Raji (cell line): ENCODE measurements around the gene AFMID.

ENCODE experiments used
- POLR2A ChIP-seq: IDR thresholded peaks from 2 replicates; pipeline ENCODE4 v1.6.1; 2011; ENCODE audit warnings: low read depth, low read length, control low read depth; ENCODE audit not compliant: insufficient read depth

The AFMID gene

DNA sequence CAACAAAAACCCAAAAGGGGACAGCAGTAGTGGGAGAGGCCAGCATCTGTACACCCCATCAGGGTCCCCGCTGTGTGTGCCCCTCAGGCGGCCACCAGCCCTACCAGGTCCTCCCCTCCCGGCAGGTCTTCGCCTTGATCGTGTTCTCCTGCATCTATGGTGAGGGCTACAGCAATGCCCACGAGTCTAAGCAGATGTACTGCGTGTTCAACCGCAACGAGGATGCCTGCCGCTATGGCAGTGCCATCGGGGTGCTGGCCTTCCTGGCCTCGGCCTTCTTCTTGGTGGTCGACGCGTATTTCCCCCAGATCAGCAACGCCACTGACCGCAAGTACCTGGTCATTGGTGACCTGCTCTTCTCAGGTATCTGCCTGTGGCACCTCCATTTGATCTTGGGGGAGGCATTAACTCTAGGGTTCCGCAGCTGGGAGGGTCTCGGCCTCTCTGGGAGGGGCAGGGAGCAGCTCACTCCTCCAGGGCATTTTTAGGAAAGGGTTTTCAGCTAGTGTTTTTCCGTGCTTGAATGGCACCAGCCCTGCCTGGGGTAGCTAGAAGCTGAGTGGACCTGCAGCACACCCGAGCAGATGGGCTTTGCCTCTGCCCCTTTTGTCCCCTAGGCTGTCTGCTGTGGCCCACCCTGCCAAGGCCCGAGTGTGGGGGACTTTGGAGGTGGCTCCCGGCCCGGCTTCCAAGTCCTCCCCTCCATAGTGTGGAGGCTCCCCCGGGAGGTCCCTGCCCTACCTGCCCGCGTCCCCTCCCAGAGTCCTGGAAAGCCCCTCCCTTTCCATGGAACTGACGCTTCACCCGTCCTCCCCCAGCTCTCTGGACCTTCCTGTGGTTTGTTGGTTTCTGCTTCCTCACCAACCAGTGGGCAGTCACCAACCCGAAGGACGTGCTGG is 16.2 kb upstream of the AFMID start:
- no peak for TF ChIP-seq POLR2A

DNA sequence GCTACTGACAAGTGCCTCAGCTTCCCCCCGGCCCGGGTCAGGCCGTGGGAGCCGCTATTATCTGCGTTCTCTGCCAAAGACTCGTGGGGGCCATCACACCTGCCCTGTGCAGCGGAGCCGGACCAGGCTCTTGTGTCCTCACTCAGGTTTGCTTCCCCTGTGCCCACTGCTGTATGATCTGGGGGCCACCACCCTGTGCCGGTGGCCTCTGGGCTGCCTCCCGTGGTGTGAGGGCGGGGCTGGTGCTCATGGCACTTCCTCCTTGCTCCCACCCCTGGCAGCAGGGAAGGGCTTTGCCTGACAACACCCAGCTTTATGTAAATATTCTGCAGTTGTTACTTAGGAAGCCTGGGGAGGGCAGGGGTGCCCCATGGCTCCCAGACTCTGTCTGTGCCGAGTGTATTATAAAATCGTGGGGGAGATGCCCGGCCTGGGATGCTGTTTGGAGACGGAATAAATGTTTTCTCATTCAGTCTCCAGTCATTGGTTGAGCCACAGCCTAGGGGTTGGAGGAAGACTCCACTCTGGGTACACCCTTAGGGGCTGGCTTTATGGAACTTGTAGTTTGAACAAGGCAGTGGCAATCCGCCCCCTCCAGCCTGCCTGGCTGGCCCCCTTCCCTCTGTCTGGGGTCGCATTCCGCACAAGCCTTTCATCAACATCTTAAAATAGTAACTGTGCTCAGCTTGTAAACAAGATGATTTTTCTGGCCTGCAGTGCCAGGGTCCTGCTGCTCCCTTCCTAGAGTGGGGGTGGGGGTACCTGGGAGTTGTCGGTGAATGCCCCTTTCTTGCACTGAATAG is 14.7 kb upstream of the AFMID start:
- TF ChIP-seq POLR2A = no peak

DNA sequence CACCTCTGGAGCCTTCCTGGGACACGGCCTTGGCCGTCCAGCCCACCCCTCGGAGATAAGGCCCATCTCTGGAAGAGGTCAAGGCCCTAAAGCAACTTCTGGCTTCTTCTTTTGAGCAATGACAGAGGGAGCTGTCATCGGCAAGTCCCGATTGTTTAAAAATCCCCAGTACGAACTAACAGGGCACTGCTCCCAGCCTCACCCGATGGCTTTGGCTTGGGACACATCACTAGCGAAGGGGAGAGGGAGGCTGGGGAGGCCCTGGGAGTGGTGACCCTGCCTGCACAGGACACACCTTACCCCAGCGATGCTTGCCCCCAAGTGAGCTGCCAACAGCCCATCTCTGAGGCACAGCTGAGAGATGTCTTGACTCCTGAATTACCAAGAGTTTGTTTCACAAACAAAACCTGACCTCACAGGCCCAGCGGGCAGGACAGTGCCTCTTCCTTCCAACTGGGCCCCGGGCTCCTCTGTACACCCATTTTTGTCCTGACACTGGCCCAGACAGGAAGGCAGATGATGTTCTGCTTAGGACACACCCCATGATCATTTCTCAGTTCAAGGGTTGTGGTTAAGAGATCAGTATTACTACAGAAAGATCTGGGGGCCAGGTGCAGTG is 14.0 kb upstream of the AFMID start:
- TF ChIP-seq POLR2A = no peak

DNA sequence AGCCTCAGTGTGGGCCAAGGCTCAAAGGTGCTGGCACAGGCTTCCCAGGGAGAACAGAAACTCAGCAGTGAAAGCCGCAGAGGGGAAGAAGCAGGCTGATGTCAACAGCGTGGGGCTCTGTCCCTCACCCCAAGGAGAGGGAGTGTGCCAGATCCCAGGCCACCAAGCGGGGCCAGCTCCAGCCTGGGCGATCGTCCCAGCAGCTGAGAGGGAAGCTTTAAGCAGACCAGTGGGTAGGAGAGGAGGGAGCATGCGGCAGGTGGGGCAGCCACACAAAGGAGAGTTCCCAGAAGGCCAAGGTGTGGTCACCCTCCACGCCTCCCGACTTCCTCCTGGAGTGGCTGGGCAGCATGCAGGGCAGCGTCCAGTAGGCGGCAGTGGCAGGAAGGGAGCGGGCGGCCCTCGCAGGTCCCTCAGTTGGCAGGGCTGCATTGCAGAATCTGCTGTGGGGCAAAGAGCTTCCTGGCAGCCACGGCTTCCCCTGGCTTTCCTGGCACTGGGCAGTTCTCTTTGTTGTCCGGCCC is 12.8 kb upstream of the AFMID start:
- TF ChIP-seq POLR2A = 0 out of 2 replicates have a peak, but pooled peaks have one; percentile 35

DNA sequence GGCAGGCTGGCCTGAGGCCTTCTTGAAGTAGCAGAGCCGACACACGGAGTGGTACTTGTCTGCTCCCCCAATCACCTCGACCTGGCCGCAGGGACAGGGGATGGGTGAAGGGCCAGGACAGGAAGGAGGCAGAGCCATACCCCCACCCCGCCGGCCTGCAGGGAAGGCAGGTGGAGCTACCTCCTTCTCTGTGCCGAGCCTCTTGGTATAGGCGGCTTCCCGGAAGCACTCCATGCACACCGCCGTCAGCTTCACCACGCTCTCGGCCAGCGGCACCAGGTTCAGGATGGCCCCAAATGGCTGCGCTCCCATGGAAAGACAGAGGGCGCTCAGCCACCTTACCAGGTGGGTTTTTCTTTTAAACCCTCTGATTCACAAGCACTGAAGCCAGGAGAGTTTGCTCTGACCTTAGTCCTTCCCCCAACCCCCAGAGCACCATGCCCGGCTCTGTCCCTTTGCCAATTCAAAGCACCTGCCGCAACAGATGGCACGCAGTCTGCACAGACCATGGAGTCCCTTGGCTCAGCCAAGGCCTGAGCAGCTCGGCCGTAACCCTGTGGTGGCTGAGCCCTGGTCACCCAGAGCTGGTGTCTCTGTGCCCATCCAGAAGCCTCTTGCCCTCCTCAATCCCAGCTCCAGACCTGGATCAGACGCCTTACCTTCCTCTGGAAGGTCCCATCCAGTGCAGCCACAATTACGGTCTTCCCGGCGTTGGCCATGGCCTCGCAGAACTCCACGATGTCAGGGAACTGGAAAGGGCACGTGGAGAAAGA is 12.1 kb upstream of the AFMID start:
- TF ChIP-seq POLR2A = no peak

DNA sequence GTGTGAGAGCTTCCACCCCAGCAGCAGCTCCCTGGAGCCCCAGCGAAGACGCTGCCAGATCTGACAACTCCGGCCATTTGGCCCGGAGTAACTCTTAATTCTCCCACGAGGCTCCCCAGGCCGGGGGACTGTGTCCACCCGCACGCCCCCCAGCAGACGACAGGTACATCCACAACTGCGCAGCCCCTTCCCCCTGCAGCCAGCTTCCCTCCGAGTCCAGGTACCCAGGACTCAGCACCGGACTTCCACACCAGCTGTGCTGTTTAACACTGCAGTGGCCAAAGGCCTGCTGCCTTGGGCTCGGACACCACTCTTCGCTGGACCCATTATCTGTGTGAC is 11.6 kb upstream of the AFMID start:
- TF ChIP-seq POLR2A = no peak

- 0 out of 2 replicates have a peak, but pooled peaks have one; percentile 39 for TF ChIP-seq POLR2A
Measured at GRCh38 chr17:78176548-78177025, 10.6 kb upstream of the AFMID start.

DNA sequence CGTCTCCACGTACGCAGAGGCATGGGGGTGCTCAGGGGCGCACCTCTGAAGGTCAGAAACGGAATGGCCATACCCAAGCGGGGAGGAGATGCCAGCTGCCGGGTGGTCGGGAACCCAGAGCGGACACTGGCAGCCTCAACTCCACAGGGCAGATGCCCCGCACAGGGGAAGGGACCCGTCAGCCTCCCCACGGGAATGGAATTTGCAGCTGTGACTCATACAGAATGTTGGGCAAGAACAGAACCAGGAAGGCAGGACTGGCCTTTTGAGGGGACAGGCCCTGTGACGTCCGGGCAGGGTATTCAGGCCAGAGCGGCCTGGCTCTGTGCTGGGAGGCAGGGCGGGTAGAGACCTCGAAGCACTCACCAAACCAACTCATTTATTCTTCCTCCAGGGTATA is 7.8 kb upstream of the AFMID start:
- TF ChIP-seq POLR2A = no peak

DNA sequence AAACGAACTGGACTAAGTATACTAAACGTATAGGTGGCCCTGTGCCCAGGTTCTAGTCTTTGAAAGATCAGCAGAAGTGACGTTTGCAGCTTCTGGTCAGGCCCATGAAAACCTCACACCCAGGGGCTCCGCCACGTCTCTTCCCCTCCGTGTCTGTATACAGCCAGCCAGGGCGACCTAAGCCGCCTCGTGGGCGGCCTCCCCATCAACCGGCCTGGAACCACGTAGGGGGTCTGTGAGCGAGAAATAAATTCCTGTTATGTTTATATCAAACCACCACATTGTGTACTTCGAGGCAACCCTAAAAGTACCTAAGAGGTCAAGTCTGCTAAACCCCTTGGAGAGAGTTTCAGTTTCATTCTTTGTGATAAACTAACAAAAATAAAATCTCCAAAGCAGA is 7.1 kb upstream of the AFMID start:
- no peak for TF ChIP-seq POLR2A

GRCh38 chr17:78180508-78180907 is 6.7 kb upstream of the AFMID start:
- no peak for TF ChIP-seq POLR2A

DNA sequence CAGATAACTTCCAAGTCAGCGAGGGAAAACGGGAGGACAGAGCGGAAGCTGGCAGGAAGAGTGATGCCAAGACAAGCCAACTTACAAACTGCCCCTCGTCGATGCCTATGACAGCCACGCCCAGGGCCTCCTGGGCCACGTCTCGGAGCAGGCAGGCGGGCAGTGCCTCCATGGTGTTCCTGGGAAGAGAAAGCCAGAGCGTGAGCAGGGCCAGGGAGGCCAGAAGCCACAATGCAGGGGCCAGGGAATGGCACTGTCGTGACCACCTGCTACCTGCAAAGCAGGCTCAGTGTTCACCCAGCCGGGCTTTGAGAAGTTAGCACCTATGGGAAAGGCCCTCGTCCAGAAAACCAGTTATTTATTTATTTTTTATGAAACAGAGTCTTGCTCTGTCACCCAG is 4.7 kb upstream of the AFMID start:
- TF ChIP-seq POLR2A = no peak

DNA sequence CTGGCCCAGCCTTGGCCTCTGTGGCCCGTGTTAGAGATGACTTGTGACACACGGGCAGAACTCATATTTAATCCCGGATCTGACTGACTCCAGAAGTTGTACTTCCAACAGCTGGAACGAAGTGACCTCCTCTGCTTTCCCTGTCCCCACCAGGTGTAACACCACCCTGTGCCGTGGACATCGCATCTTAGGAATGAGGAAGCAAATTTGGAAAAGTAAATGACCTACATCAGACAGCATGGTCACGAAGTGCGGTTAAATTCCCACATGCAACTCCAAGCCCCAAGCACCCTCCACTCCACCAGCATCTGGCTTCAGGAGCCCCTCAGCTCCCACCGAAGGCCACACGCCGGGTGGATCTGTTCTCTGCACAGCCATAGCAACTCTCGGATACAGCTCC is 3.2 kb upstream of the AFMID start:
- TF ChIP-seq POLR2A = no peak

DNA sequence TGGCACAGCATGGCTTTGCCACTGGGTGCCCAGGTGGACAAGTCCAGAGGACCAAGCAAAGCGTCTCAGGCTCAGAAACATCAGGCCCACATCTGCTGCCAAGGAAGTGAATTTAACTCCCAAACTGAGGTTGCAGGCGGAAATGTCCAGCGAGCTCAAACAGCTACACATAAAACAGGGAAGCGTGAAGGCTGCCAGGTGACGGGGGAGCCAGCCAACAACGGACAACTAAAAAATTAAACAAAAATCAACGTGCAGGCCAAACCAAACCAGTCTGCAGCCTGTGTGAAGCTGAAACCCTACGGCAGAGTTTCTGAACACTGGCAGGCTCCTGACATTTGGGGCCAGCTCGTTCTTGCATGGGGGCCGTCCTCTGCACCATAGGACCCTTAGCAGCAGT is 2.8 kb upstream of the AFMID start:
- no peak for TF ChIP-seq POLR2A

DNA sequence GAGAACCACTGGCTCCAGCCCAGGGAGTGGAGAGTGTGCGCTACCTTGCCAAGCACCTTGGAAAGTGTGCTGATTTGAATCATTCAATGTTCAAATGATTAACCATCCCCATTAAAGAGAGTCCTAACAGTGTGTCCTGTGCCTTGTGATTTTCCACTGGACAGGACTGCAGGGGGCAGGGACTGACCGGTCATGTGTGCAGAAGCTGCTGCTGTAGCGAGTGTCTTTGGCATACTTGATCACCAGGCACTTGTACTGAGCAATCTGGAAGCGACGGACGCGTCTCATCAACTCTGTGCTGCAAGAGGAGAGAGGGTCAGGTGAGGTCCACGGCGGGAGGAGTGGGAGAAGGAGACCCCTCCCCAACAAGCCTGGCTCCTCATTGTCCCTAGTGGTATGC is 2.3 kb upstream of the AFMID start:
- TF ChIP-seq POLR2A = no peak
